ENCODE measurements around the gene BCKDHA. TPM values are rescaled to one million over a fixed set of nuclear protein-coding genes. Genes with fewer than 3 reads are reported as not detected.

BCKDHA gene
- polyA plus RNA-seq (2013, experiment 1 of 2; ENCODE audit: insufficient read length) = 28.6 TPM
- polyA plus RNA-seq (2013, experiment 2 of 2; ENCODE audit: insufficient read length) = 32.5 TPM

GRCh38 chr19:41397086-41398049, at the start of gene BCKDHA, which contains the start of gene EXOSC5:
Gene BCKDHA (plus strand): TSS chr19:41397818. CDS start chr19:41397828, 10 bp downstream.
Gene EXOSC5 (minus strand): TSS chr19:41397359. CDS start chr19:41397328, 31 bp downstream.
- peak; percentile 100 for DNase-seq

GRCh38 chr19:41350735-41351338, 46.8 kb upstream of the BCKDHA start:
- peak; percentile 37 for DNase-seq

- peak; percentile 52 for DNase-seq
Observed at GRCh38 chr19:41351339-41352245, 46.0 kb upstream of the BCKDHA start.

GRCh38 chr19:41352279-41352608, 45.4 kb upstream of the BCKDHA start:
- DNase-seq = no peak

GRCh38 chr19:41352609-41353465, 44.8 kb upstream of the BCKDHA start:
- peak; percentile 53 for DNase-seq

GRCh38 chr19:41353466-41354342, 43.9 kb upstream of the BCKDHA start, which contains the start of gene TGFB1:
Gene TGFB1 (minus strand): TSS chr19:41353922. CDS start chr19:41353044, 878 bp downstream.
- DNase-seq = peak; percentile 94

- no peak for DNase-seq
Observed at GRCh38 chr19:41354343-41354953, 43.2 kb upstream of the BCKDHA start.

- DNase-seq = no peak
Observed at GRCh38 chr19:41355035-41355434, 42.6 kb upstream of the BCKDHA start.

GRCh38 chr19:41355802-41356201, 41.8 kb upstream of the BCKDHA start:
- no peak for DNase-seq

- no peak for DNase-seq
Observed at GRCh38 chr19:41356984-41357739, 40.5 kb upstream of the BCKDHA start.

GRCh38 chr19:41357746-41358145, 39.9 kb upstream of the BCKDHA start:
- DNase-seq = no peak

GRCh38 chr19:41359741-41360140, 37.9 kb upstream of the BCKDHA start:
- no peak for DNase-seq

GRCh38 chr19:41362143-41362847, 35.3 kb upstream of the BCKDHA start:
- DNase-seq = no peak

- no peak for DNase-seq
Observed at GRCh38 chr19:41363371-41363752, 34.3 kb upstream of the BCKDHA start.

GRCh38 chr19:41363753-41364523, 33.7 kb upstream of the BCKDHA start, which contains the start of gene B9D2:
Gene B9D2 (minus strand): TSS chr19:41364149. CDS start chr19:41363519, 630 bp downstream.
- DNase-seq = peak; percentile 99

- no peak for DNase-seq
Observed at GRCh38 chr19:41364524-41365391, 32.9 kb upstream of the BCKDHA start.
